Mononuclear cell (primary cell): ENCODE data around the gene VWA3B. TPM values are rescaled to one million over a fixed set of nuclear protein-coding genes. Genes with fewer than 3 reads are reported as not detected.
"Not testable (repeated sequence)": the region's sequence is repeated elsewhere in the genome, so short reads cannot be mapped to it uniquely, and the experiment has no call there.

Experiments used
- H3K27me3 ChIP-seq: 2 replicates; pipeline ENCODE4 v1.6.0; 2011; ENCODE audit warnings: low read length, control low read depth; ENCODE audit not compliant: insufficient read depth
- H3K4me1 ChIP-seq: 2 replicates; pipeline ENCODE4 v1.5.1; 2011; ENCODE audit warnings: mild to moderate bottlenecking, low read length, control low read depth; ENCODE audit not compliant: insufficient read depth
- H3K4me3 ChIP-seq: 2 replicates; pipeline ENCODE4 v1.5.1; 2011; ENCODE audit warnings: mild to moderate bottlenecking, low read length, moderate library complexity
- H3K9me3 ChIP-seq: 2 replicates; pipeline ENCODE4 v1.5.1; 2011; ENCODE audit warnings: low read depth, mild to moderate bottlenecking, control low read depth, low read length
- total RNA-seq: library from RNA; depleted of rRNA; stranded (reverse); fragments of >200 nt; gene quantifications from one replicate; pipeline ENCODE4 v1.2.3, GENCODE V29; 2012

The VWA3B gene
- total RNA-seq, 1 donor = not detected

DNA sequence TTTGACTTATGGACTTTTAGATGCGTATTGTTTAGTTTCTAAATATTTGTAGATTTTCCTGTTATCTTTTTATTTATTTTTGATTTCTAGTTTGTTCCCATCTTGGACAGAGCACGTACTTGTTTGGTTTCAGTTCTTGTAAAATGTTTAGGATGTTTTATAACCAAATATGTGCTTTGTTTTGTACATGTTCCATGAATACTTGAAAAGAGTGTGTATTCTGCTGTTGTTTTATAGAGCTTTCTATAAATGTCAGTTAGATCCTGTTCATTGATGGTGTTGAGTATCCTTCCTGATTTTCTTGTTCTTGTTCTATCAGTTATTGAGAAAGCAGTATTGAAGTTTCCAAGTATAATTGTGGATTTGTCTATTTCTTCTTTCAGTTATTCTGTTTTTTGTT lies 21.1 kb downstream of the VWA3B start:
- Histone ChIP-seq H3K4me1 (no peaks in the 10 kb centered on the region), H3K27me3 (peaks cover 14% of the 10 kb centered on the region), H3K9me3 (peaks cover 22% of the 10 kb centered on the region), H3K4me3 (no peak overlapping the region)

DNA sequence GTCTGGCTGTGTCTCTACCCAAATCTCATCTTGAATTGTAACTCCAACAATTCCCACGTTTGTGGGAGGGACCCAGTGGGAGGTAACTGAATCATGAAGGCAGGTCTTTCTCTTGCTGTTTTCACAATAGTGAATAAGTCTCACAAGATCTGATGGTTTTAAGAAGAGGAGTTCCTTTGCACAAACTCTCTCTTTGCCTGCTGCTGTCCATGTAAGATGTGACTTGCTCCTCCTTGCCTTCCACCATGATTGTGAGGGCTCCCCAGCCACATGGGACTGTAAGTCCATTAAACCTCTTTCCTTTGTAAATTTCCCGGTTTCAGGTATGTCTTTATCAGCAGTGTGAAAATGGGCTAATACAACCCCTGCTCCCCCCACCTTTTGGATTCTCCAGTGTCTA lies 23.8 kb downstream of the VWA3B start:
- H3K4me3 ChIP-seq = no peak overlapping the region
- peaks cover 14% of the 10 kb centered on the region for H3K27me3 ChIP-seq
- no peaks in the 10 kb centered on the region for H3K4me1 ChIP-seq
- H3K9me3 ChIP-seq = peaks cover 15% of the 10 kb centered on the region

DNA sequence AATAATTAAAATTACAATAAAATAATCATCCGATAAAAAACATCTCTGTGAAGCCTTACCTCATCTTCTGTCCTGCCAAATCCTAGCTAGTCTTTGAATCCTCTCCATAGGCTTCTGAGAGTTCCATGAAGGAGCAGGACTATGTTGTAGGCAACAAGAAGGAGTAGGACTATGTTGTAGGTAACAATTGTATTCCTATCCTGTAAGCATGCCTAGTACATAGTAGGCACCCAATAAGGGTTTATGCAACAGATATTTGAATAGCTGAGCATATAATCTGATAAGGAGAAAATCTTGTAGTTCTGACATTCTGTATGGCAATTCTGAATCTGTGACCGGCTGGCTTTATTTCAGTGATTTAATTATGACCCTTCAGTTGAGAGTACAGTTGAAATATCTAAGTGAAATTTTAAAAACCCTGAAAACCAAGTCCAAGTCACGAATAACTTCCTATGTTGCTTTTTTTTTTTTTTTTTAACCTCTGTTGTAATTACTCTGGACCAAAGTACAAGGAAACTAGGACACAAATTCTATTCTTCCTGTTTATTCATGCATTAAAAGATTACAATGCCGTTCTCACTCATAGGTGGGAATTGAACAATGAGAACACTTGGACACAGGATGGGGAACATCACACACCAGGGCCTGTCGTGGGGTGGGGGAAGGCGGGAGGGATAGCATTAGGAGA lies 27.8 kb downstream of the VWA3B start:
- H3K27me3 ChIP-seq = peaks cover 12% of the 10 kb centered on the region
- H3K4me3 ChIP-seq = no peak overlapping the region
- H3K4me1 ChIP-seq = no peaks in the 10 kb centered on the region
- H3K9me3 ChIP-seq = peaks cover 15% of the 10 kb centered on the region

DNA sequence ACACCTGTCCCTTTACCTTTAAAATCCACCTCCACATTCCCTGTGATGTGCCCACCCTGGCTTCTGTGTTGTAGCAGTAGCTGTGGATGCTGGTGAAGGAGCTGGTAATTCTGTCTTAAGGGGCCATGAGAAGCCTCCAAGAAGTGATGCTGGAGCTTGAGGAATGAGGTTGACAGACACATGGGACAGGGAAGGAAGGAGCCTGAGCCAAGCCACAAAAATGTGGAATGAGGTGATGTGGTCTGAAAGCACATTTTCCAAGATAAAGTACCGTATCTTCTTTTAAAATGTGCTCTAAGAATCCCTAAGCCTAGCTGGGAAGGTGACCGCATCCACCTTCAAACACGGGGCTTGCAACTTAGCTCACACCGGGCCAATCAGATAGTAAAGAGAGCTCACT lies 31.2 kb downstream of the VWA3B start:
- Histone ChIP-seq H3K4me3 (no peak overlapping the region), H3K9me3 (peaks cover under 1% of the 10 kb centered on the region), H3K27me3 (peaks cover 2% of the 10 kb centered on the region), H3K4me1 (peaks cover 4% of the 10 kb centered on the region)

DNA sequence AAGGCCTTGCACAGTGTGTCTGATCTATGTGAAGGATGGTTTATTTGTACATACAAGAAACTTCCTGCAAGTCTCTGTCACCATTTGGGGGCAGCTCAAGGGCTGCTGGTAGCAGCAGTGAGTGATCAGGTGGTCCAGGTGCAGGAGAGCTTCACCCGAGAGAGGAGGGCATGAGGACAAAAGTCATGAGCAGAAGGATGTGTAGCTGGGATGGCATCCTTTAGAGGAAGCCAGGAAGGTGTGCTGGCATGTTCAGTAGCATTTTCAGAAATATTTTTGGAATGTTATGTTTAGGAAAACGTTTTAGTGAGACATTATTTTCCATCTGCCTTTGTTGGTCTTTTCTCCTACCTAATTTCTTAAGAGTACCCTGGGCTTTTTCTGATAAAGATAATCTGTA lies 31.9 kb downstream of the VWA3B start:
- Histone ChIP-seq H3K27me3 (peaks cover 2% of the 10 kb centered on the region), H3K4me3 (no peak overlapping the region), H3K9me3 (no peaks in the 10 kb centered on the region), H3K4me1 (peaks cover 9% of the 10 kb centered on the region)

DNA sequence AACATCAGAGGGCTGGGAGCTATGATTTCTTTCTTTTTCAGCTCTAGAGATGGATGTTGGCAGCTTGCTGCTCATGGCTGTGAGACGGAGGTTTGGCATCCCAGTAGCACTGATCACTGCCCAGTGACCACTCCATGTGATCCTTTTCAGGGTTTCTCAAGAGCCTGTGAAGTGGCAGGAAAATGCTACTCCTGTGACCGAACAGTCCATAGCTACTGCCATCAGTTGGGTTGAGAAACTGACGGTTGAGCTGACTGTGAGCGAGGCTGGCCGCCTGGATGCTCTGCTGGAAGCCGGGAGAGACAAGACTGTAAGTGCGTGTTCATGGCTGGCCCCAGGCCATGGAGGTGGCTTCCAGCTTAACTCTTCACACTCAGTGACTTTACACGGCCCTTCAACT lies 34.2 kb downstream of the VWA3B start:
- H3K9me3 ChIP-seq = no peaks in the 10 kb centered on the region
- peaks cover 2% of the 10 kb centered on the region for H3K27me3 ChIP-seq
- no peak overlapping the region for H3K4me3 ChIP-seq
- H3K4me1 ChIP-seq = peaks cover 9% of the 10 kb centered on the region

DNA sequence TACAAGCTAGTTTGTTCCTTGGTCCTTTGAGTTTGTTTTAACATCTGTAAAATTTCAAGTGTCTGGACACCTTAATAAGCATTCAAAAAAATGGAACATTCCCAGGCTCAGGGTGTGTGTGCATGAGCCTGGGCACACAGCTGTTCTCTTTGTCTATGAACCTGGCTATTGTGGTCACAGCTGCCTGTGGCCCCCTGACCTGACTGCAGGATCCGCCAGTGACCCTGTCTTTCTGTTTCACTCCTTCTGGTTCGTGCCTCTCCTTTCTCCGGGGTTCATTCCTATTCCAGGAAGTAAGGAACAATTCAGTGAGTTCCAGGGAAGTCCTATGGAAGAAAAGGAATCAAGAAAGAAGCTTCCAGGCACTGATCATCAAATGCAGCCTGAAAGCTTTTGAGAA lies 35.6 kb downstream of the VWA3B start:
- peaks cover 9% of the 10 kb centered on the region for H3K4me1 ChIP-seq
- no peaks in the 10 kb centered on the region for H3K9me3 ChIP-seq
- no peak overlapping the region for H3K4me3 ChIP-seq
- peaks cover 2% of the 10 kb centered on the region for H3K27me3 ChIP-seq

DNA sequence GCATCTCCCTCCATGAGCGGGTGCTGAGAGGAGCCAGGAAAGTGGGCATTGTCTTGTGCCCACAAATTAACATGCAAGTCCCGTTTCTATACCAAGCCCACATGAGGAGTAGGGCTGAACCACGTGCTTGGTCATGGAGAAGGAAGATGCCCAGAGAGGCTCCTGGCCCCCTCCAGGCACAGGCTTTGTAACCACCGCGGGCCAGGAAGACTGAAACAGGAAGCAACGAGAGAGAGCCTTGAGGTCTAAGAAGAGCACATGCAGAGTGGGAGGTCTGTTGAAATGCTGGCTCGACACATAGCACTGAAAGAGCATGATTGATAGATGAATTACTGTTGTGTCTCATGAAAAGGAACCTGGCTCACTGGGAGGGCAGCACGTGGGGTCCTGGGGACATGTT lies 36.3 kb downstream of the VWA3B start:
- Histone ChIP-seq H3K4me1 (peaks cover 9% of the 10 kb centered on the region), H3K27me3 (peaks cover 2% of the 10 kb centered on the region), H3K9me3 (no peaks in the 10 kb centered on the region), H3K4me3 (no peak overlapping the region)

DNA sequence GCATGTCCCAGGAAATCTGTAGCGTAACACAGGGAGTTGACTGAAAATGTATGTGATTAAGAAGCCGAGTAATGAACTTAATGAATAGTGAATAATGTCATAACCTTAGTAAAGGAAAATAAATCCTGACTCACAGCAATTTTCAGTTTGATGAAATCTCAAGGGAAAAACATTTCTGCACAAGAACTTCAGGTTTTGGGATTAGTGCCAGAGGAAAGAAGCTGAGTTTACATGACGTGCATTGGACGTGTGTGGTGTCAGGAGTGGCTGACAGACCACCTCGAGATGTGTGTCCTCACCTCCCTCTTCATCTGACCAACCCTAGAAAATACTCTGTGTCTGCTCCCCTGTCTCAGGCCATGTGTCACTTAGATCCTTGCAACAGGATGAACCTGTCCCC lies 39.1 kb downstream of the VWA3B start:
- Histone ChIP-seq H3K4me1 (peaks cover 9% of the 10 kb centered on the region), H3K27me3 (no peaks in the 10 kb centered on the region), H3K4me3 (no peak overlapping the region), H3K9me3 (no peaks in the 10 kb centered on the region)

DNA sequence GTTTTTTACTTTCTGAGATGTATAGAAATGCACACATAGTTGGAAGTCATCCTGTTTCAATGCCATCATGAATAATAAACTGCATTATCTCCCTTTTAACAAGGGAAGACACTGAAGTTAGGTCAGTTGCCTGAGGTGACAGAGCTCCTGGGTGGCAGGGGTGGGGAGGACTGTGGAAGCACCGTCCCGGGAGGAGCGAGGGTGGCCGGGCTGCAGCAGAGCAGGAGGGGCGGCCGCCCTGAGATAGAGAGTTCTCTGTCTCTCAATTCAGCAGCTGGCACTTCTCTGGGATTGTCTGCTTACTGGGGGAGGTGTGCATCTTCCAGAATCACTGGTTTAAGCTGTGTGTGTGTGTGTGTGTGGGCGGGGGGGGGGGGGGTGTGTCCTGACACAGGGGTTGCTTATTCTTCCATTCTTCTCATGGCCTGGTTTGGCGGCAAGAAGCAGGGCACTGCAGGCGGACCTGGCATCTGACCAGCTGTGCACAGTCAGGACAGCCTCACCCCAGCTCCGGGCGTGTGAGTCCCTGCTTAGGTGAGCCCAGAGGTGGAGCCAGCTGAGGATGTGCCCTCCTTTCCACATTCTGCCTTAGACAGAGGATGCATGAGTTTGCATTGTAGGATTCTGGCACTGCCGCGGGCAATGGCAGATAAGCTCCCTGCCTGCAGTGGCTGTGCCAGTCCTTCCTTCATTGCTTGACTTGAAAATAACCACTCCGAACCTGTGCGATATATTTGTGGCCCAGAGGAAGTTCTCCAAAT lies 40.4 kb downstream of the VWA3B start:
- Histone ChIP-seq H3K9me3 (no peaks in the 10 kb centered on the region), H3K4me3 (no peak overlapping the region), H3K27me3 (no peaks in the 10 kb centered on the region), H3K4me1 (peaks cover 9% of the 10 kb centered on the region)

DNA sequence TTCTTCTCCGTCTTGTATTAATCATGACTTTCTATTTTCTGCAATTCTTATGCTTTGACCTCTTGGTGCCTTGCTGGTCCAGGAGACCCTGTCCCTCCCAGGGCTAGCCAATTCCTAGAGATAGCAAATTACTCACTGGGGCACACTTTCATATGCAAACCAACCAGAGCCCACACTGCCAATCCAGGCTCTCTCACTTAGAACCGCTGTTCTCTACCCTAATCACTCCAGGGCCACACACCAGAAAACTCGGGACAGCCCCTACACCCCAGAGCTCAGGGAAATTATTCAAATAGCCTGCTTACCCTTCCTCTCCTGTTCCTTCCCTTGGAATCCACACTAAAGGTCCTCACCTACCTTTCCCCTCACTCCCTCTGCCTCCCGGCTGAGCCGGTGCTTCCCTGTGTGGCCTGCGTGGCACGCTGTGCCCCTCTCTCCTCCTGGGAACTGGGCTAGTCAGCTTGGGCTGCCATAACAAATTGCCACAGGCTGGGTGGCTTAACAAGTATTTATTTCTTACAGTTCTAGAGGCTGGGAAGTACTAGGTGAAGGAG lies 41.7 kb downstream of the VWA3B start:
- H3K4me1 ChIP-seq = peaks cover 2% of the 10 kb centered on the region
- no peak overlapping the region for H3K4me3 ChIP-seq
- no peaks in the 10 kb centered on the region for H3K9me3 ChIP-seq
- H3K27me3 ChIP-seq = no peaks in the 10 kb centered on the region

DNA sequence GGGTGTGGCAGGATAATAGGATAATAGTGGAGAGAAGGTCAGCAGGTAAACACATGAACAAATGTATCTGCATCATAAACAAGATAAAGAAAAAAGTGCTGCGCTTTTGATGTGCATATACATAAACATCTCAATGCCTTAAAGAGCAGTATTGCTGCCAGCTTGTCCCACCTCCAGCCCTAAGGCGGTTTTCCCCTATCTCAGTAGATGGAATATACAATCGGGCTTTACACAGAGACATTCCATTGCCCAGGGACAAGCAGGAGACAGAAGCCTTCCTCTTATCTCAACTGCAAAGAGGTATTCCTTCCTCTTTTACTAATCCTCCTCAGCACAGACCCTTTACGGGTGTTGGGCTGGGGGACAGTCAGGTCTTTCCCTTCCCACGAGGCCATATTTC lies 43.1 kb downstream of the VWA3B start:
- H3K4me1 ChIP-seq = peaks cover 14% of the 10 kb centered on the region

DNA sequence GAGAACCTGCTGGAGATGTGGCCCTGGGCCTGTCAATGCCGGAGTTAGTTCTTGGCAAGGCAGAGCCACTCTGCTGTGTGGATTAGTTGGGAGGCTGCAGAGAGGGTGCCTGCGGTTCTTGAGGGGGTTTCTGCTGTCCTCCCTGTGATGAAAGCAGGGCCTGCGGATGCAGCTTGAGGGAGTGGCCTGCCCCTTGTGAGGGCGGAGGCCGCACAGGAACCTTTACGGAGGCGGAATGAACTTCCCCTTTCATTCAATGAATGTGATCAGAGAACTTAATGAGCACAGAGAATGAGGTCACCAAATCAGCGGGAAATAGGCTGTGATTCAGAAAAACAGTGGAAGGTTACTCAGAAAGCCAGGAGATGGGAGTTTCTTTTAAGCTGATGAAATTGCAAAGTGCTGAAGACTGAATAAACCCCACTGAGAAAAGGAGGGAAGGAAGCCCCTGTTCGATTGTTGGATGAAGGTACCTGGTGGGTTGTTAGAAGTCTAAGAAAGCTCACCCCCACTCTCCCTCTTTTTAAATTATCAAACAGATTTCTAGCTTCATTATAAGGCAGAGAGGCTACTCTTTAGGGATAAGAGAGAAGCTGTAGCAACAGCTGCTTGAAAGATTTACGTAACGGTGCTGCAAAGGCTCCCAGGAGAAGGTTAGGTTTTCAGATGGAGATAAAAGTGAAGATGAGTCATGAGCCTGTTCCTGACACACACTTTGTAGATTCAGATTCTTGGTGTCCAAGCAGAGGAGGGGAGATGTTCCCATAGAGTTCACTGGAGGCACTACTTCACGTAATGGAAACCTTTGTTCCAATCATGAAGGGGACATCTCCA lies 47.4 kb downstream of the VWA3B start:
- no peak overlapping the region for H3K4me3 ChIP-seq
- H3K4me1 ChIP-seq = peaks cover 14% of the 10 kb centered on the region
- no peaks in the 10 kb centered on the region for H3K27me3 ChIP-seq
- no peaks in the 10 kb centered on the region for H3K9me3 ChIP-seq

More for the DNA sequence above, 43.1 kb downstream of the VWA3B start:
- H3K9me3 ChIP-seq, H3K27me3 ChIP-seq, H3K4me3 ChIP-seq: not testable (repeated sequence)

DNA sequence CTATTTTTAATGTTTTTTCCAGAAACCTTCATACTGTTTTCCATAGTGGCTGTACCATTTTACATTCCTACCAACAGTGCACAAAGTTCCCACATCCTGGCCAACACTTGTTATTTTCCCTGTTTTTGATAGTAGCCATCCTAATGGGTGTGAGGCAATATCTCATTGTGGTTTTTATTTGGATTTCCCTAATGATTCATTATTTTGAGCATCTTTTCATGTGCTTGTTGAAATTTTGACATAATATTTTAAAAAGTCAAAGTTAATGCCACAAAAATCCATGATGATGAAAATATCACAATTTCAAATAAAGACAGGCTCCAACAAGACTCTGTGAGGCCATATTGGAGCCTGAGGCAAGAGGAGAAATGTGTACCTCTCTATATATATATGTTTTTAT lies 50.2 kb downstream of the VWA3B start:
- H3K4me3 ChIP-seq = no peak overlapping the region
- H3K27me3 ChIP-seq = no peaks in the 10 kb centered on the region
- H3K4me1 ChIP-seq = peaks cover 14% of the 10 kb centered on the region
- H3K9me3 ChIP-seq = no peaks in the 10 kb centered on the region

DNA sequence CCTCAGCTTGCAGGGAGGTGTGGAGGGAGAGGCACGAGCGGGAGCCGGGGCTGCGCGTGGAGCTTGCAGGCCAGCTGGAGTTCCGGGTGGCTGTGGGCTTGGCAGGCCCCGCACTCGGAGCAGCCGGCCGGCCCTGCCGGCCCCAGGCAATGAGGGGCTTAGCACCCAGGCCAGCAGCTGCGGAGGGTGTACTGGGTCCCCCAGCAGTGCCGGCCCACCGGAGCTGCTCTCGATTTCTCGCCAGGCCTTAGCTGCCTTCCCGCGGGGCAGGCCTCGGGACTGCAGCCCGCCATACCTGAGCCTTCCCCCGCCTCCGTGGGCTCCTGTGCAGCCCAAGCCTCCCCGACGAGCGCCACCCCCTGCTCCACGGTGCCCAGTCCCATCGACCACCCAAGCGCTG lies 52.0 kb downstream of the VWA3B start:
- H3K9me3 ChIP-seq, H3K4me3 ChIP-seq, H3K4me1 ChIP-seq: not testable (repeated sequence)

More for the DNA sequence above, 52.0 kb downstream of the VWA3B start:
- not testable (repeated sequence) for H3K27me3 ChIP-seq
